Lung (tissue), 12 donors: ENCODE measurements around the gene EVI5. TPM values are rescaled to one million over a fixed set of nuclear protein-coding genes. Genes with fewer than 3 reads are reported as not detected.

Experiments
- ATAC-seq: fragments of 200-7000 bp; cut with Tn5 transposase; one replicate; pipeline ENCODE4 v1.9.1; 2020; ENCODE audit warnings: moderate number of reproducible peaks; ENCODE audit not compliant: insufficient read depth, low FRiP score
- DNase-seq, 3 donors: peaks; one replicate each; pipeline ENCODE4 v3.0.0-alpha.2; 2013 to 2017
- H3K27ac ChIP-seq, 2 donors: one replicate each; pipeline ENCODE4 v1.5.1; 2013; ENCODE audit warnings: mild to moderate bottlenecking in 2 of 2, moderate library complexity in 2 of 2, control low read depth in 1 of 2, inconsistent platforms in 1 of 2, low read depth in 1 of 2, low read length in 1 of 2
- H3K27me3 ChIP-seq, 3 donors: one replicate each; pipeline ENCODE4 v1.5.1; 2013; ENCODE audit warnings: low read length in 2 of 3; ENCODE audit not compliant: control insufficient read depth in 3 of 3, insufficient read depth in 3 of 3
- H3K36me3 ChIP-seq, 4 donors: one replicate each; pipeline ENCODE4 v1.5.1; 2013; ENCODE audit warnings: low read length in 4 of 4, mild to moderate bottlenecking in 1 of 4, moderate library complexity in 1 of 4; ENCODE audit not compliant: control insufficient read depth in 4 of 4, insufficient read depth in 4 of 4
- H3K4me1 ChIP-seq, 5 donors: one replicate each; pipeline ENCODE4 v1.5.1; 2013; ENCODE audit warnings: low read length in 5 of 5, mild to moderate bottlenecking in 2 of 5, moderate library complexity in 1 of 5; ENCODE audit not compliant: control insufficient read depth in 5 of 5, insufficient read depth in 5 of 5
- H3K4me3 ChIP-seq: one replicate; pipeline ENCODE4 v1.5.1; 2013; ENCODE audit warnings: mild to moderate bottlenecking, control low read depth, moderate library complexity
- H3K9ac ChIP-seq, 2 donors: one replicate each; pipeline ENCODE4 v1.5.1; 2013; ENCODE audit warnings: low read length in 2 of 2, control low read depth in 1 of 2; ENCODE audit not compliant: insufficient read depth in 1 of 2
- H3K9me3 ChIP-seq, 4 donors: one replicate each; pipeline ENCODE4 v1.5.1; 2013; ENCODE audit warnings: low read length in 3 of 4, mild to moderate bottlenecking in 1 of 4, moderate library complexity in 1 of 4; ENCODE audit not compliant: control insufficient read depth in 4 of 4, insufficient read depth in 3 of 4
- CTCF ChIP-seq: IDR thresholded peaks from 2 replicates; pipeline ENCODE4 v1.5.1; 2012; ENCODE audit warnings: mild to moderate bottlenecking; ENCODE audit errors: control extremely low read depth, extremely low read depth
- WGBS, 2 donors: extraction: QIAGEN DNeasy Blood & Tissue Kit; methylation state at CpG; one replicate each; pipeline ENCODE4 v1.1.7; 2013; 5-methylcytosine and 5-hydroxymethylcytosine counted together
- polyA plus RNA-seq, 2 donors: library from polyadenylated mRNA; stranded (reverse); fragments of 200-250 nt; gene quantifications; one replicate each; pipeline ENCODE4 v1.2.1, GENCODE V29; 2013
- total RNA-seq, 2 donors: library from RNA; depleted of rRNA in 1 of 2; stranded (reverse); fragments of >200 nt in 1 of 2; gene quantifications; one replicate each; pipeline ENCODE4 v1.2.1, GENCODE V29; 2014 to 2021
- donor health status: control.
- donor health status: control.
- donor health status: Bipolar disorder and iron deficiency.
- donor health status: healthy.
- donor health status: DM: yes; HTN: yes; CAD: no.

The EVI5 gene
- total and polyA plus RNA-seq, 4 donors: 4.9 to 88.8 (median 25.1) TPM

DNA sequence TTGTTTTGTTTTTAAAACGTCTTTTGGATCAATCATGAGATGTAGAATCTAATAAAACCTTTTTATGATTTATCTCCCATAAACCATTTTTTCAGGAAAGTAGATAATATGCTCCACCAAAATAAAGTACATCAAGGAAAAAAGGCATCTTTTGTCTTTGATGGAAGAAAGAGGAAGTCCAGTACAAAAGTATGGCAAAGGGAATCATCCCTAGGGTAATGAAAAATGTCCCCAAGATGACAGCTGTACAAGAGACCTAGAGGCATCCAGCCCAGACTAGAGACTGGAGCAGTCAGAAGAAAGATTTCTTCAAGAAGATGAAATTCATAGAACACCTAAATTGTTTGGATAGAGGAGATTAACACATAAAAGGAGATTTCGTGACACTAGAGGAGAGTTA is 265.9 kb downstream of the EVI5 start:
- Histone ChIP-seq H3K4me3 (no peak overlapping the region), H3K36me3 (peaks cover 0 to 3% (median 0%) of the 10 kb centered on the region in 4 donors), H3K9me3 (no peaks in the 10 kb centered on the region), H3K9ac (no peak overlapping the region), H3K27me3 (no peaks in the 10 kb centered on the region), H3K27ac (no peak overlapping the region), H3K4me1 (no peaks in the 10 kb centered on the region)
- ATAC-seq (no peak), DNase-seq (no peak)
- TF ChIP-seq CTCF: no peak
- WGBS, 2 donors: 81 to 89% methylated on average over 2 of the region's 2 CpGs

GRCh38 chr1:92516574-92516973 is 268.3 kb downstream of the EVI5 start:
- 80 to 91% methylated on average over 1 of the region's 1 CpG for WGBS, 2 donors
- Histone ChIP-seq H3K9me3 (no peaks in the 10 kb centered on the region), H3K27me3 (no peaks in the 10 kb centered on the region), H3K27ac (no peak overlapping the region), H3K9ac (no peak overlapping the region), H3K4me1 (no peaks in the 10 kb centered on the region), H3K4me3 (no peak overlapping the region), H3K36me3 (peaks cover 0 to 3% (median 0%) of the 10 kb centered on the region in 4 donors)
- no peak for TF ChIP-seq CTCF
- ATAC-seq: no peak
- no peak for DNase-seq

GRCh38 chr1:92515796-92516201 is 269.1 kb downstream of the EVI5 start:
- no peaks in the 10 kb centered on the region for H3K9me3 ChIP-seq
- TF ChIP-seq CTCF: no peak
- H3K4me1 ChIP-seq: no peaks in the 10 kb centered on the region
- no peak overlapping the region for H3K4me3 ChIP-seq
- no peak overlapping the region for H3K9ac ChIP-seq
- no peaks in the 10 kb centered on the region for H3K27me3 ChIP-seq
- 52 to 78% methylated on average over 3 of the region's 3 CpGs for WGBS, 2 donors
- DNase-seq (no peak), ATAC-seq (no peak)
- no peak overlapping the region for H3K27ac ChIP-seq
- peaks cover 0 to 3% (median 0%) of the 10 kb centered on the region in 4 donors for H3K36me3 ChIP-seq

- ATAC-seq (no peak), DNase-seq (no peak)
- H3K9ac ChIP-seq: no peak overlapping the region
- H3K36me3 ChIP-seq: peaks cover 0 to 2% (median 0%) of the 10 kb centered on the region in 4 donors
- H3K27me3 ChIP-seq: no peaks in the 10 kb centered on the region
- H3K9me3 ChIP-seq: no peaks in the 10 kb centered on the region
- no peaks in the 10 kb centered on the region for H3K4me1 ChIP-seq
- no peak overlapping the region for H3K27ac ChIP-seq
- H3K4me3 ChIP-seq: no peak overlapping the region
- TF ChIP-seq CTCF: no peak
- WGBS, 2 donors: 94 to 95% methylated on average over 4 of the region's 4 CpGs
Measured at GRCh38 chr1:92511541-92511940, 273.4 kb downstream of the EVI5 start.
